HG03432 (cell line): ENCODE data around the gene TMEM273.
A peak's percentile ranks its signal among the peaks of the same experiment; 100 is the strongest.

Source experiments
- ATAC-seq: cut with Tn5 transposase; IDR thresholded peaks from one replicate; pipeline ENCODE4 v1.9.1; 2021; ENCODE audit warnings: mild to moderate bottlenecking, moderate library complexity; ENCODE audit not compliant: unreplicated experiment

Gene TMEM273

GRCh38 chr10:49149881-49150280 is 38.3 kb downstream of the TMEM273 start:
- ATAC-seq = no peak

- ATAC-seq = no peak
Observed at GRCh38 chr10:49144058-49144720, 44.0 kb downstream of the TMEM273 start.

DNA sequence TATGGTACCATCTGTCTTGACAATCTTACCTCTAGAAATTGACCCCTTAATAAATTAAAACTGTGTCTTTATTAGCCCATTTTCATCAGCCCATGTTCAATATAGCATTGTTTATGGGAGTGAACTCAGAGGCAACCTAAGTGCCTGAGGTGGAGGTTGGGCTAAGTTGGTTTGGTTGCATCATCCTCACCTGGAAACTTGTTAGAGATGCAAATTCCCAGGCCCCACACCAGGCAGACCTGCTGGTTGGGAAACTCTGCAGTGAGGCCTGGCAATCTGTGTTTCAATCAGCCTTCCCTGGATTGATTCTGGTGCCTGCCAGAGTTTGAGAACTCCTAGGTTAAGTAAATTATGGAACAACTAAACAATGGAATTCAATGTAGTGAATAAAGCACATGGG is 44.9 kb downstream of the TMEM273 start:
- no peak for ATAC-seq

DNA sequence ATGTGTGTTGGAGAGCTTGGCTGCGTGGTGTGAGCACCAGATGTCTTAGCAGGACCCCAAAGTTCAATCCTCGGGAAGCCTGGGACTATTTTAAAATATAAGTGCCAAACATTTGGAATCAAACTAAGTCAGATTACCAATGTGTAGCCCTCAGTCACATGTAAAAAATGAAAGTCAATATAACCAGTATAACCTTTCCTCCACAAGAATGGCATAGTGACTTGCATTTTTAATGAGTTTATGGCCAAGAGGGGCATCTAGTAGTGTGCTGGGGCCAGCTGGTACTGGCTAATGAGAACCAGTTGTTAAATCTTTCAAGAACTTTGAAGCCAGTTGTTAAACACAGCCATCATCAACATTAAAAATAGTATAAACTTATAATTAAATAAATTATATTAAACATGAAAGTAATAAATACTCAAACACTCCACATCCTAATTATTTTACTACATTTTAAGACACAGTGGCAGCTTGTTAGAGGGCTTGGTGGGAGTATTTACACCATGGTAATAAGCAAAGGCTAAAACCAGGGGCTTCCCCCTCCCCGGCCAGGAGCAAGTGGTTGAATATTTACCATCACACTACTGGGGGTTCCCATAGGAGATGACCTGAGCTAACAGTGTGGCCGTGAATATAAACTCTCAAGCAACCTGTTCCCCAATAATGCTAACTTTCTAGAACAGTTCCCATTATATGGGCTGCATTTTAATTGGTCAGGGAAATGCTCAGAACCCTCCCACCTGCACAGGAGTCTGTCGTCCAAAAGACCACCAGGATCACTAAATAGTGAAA is 46.5 kb downstream of the TMEM273 start:
- ATAC-seq = peak; percentile 64

DNA sequence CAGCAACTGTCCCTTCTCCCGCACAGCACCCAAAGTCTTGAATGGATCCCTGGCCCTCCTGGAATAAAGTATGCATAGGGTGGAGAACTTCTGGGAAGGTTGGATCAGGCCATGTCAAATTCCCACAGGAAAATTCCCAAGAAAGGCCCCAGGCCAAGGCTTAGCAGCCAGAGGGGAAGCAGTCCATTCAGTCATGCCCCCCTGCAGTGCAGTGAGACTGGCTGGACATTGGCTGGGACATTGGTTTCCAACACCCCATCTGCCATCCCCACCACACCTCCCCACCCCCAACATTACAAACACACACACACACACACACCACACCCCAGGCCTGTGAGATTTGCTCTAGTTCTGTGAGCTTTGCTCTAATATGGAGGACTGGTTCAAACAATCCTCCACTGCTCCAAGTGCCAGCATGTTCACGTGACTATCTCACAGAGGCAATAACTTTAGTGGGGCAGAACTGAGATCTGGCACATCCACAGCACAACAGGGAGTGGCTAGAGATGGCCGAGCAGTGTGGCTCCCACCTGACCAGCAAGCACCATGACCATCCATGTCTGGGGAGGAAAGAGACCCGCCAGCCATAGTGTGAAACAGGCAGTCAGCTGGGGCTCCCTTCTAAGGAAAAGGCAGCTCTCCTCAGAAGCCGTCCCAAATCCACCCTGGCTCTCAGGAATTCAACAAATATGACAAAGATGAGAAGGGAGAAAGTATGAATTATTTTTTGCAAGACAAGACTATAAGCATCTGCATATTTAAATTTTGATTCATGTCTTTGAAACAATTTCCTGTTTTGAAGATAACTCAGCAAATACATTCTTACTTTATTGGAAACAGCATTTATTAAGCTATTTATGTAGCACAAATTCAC is 47.6 kb downstream of the TMEM273 start:
- ATAC-seq = no peak

DNA sequence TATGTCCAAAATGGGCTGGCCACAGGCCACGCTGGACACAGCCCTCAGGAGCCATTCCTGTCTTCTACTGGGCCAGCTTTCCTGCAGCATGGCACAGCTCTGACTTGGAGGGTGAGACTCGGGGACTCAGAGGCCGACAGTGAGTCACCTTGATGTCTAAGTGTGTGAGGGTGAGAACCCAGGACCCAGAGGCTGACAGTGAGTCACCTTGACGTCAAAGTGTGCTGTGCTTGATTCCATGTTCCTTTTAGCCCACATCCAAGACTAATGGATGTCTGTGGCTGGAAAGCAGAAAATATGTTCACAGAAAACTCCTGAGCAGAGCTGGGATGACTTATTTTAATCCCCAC is 48.4 kb downstream of the TMEM273 start:
- ATAC-seq = no peak

GRCh38 chr10:49139028-49139845 is 49.0 kb downstream of the TMEM273 start:
- ATAC-seq = no peak

GRCh38 chr10:49138361-49138891 is 49.8 kb downstream of the TMEM273 start:
- no peak for ATAC-seq

DNA sequence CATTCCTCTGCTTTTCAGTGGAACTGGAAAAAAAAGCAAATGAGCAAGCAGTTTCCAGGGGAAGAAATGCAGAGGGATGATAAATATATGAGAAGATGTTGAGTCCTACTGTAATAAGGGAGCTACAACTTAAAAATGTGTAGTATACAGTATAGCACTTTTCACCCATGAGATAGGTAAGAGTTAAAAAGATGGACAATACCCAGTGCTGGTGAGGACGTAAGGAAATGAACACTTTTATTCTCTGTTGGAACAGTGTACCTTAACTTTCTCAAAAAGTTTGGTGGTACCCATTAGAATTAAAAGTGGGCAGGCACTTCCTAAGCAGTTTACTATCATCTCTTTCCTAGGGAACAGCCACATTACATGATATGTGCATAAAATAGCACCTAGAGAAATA is 51.7 kb downstream of the TMEM273 start:
- ATAC-seq = no peak

DNA sequence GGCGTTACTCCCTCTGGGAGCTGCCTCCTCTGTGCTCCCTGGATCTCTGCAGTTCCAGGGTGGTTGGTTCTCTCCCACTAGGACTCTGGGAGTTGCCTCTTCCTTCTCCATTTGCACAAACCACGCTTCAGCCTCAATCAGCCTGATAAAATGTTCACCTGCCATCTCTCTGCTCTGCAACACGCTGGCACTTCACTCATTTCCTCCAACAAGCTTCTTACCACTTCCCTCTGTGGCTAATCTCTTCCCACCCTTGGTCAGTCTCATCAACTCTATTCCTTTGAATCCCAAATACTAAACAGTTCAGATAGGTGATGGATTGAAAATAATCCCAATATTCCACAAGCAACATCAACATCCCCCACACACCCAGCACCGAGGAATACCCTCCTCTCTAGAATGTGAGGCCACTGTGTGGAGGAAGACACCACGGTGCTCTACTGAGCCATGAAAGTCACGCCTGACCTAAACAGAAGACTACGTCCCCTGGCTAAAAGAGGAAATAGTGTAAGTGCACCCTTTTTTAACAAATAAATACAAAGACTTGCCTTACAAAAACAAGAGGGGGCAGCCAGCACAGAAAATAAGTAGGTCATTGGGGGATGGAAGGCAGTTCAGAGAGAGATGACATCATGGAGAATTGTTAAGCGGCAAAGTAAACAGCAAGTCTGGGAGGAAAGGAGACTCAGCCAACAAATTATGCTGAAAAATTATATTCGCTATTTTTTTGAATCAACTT is 52.4 kb downstream of the TMEM273 start:
- ATAC-seq = peak; percentile 39

DNA sequence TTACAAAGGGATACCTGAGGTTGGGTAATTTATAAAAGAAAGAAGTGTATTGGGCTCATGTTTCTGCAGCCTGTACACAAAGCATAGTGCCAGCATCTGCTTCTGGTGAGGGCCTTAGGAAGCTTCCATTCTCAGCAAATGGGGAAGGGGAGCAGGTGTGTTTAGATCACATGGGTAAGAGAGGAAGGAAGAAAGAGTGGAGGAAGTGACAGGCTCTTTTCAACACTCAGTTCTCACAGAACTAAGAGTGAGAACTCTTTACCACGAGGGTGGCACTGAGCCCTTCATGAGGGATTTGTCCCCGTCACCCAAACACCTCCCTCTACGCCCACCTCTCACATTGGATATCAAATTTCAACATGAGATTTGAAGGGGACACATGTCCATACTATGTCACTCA is 53.9 kb downstream of the TMEM273 start:
- no peak for ATAC-seq

DNA sequence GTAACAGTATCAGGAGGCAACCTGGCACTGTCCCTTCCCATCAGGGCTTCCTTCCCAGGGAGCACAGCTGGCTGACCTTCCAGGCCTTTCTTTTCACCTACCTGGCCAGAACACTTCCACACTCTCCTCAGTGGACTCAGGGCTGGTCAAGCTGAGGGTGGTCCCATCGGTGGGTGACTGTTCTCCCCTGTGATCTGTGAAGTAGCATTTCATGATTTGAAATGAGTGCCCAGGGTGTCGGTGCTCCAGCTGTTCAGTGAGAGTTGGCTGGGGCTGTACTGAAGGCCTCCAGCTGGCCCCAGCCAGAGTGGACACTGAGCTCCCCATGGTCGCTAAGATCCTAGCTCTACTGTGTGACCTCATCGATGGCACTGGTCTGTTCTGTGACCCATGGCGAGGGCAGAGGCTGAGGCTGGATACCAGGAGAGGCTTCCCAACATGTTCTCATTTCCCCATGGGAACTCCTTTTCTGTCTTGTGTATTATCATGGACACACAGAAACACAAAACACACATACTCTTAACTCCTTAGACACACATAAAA is 54.4 kb downstream of the TMEM273 start, which contains the start of gene FAM170B:
Gene FAM170B (minus strand): TSS at position 316 of the 543 bp plus-strand sequence. CDS start 103 bp downstream, at position 213.
- no peak for ATAC-seq

- ATAC-seq = no peak
Observed at GRCh38 chr10:49132362-49132737, 55.8 kb downstream of the TMEM273 start.

DNA sequence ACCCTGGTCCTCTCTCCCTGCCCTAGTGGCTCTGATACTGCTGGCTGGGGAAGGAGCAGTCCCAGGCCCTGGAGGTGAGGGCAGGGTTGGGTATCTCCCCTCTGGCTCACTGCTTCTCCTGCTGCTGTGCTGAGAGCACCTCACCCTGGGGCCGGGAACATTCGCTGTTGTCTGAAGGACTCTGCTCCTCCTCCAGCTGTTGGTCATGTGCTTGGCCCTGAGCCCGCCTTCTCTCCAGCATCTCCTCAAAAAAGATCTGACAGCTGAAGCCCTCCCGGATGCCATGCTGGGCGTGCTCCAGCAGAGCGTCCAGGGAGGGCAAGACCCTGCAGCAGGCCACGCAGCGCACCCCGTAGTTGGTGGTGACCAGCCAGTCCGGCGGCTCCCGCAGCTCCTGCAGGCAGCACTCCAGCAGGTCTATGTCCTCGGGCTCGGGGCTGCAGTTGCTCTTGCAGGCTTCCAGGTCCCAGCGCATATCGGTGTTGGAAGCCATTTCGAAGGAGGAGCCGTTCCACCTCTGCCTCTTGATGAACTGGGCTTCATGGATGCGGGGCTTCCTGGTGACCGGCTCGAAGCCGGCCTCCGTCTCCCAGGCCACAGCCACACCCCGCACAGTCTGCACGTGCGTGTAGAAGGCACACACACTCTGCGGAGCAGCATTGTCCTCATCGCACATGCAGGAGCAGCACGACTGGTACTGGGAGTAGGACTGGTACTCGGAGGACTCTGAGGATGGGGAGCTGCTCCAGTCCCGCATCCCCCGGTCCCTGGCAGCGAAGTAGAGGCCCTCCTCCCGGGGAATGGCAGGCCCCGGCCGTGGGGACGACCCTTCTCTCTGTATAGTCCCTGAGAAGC is 56.5 kb downstream of the TMEM273 start:
- no peak for ATAC-seq

DNA sequence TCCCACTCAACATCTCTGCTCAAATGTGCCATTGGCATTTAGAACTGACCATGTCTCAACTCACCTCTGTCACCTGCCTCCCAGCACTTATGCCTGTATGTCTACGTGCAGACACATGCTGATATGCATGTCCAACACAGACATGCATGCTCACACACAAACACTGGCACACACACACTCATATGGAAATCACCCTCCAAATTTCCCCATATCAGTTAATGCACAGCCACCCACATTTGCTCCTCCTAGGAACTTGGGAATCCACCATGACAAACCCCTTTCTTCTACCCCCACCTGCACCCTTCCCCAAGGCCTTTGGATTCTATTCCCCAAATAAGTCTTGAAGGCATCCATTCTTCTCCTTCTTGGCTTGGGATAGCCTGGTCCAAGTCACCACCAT is 58.8 kb downstream of the TMEM273 start:
- ATAC-seq = no peak

DNA sequence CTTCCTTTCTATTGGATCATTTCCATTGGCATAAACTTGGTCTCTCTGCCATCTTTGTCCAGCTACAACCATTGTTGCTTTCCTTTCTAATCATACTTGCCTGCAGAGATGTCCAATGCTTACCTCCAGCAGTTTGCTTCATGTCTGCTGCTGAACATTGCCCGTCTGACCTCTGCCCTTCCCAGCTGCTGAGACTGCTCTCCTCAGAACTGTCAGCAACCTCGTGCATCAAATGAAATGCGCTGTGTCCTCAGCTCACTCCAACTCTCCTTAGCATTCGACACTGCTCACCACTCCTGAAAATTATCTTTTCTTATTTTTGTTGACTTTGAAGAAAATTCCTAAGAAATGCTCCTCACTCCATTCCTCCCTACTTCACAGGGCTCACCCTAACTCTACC is 59.3 kb downstream of the TMEM273 start:
- ATAC-seq = no peak

GRCh38 chr10:49123981-49124950 is 63.9 kb downstream of the TMEM273 start:
- ATAC-seq = no peak
